SK-N-SH treated with all-trans-retinoic acid at 6 μM for 48 hours (cell line): ENCODE measurements around the gene RPS6KA4.
A peak's percentile ranks its signal among the peaks of the same experiment; 100 is the strongest.

ENCODE experiments used
- ATAC-seq: fragments of 200-7000 bp; cut with Tn5 transposase; 3 replicates; pipeline ENCODE4 v1.9.1; 2020; ENCODE audit warnings: mild to moderate bottlenecking, moderate library complexity
- BACH2 ChIP-seq: fragments of 250-450 bp; sonication (Bioruptor Pico); IDR thresholded peaks from 2 replicates; pipeline ENCODE4 v1.9.0; 2021; ENCODE audit warnings: mild to moderate bottlenecking, borderline replicate concordance
- CREB5 ChIP-seq: fragments of 250-450 bp; sonication (Bioruptor Pico); IDR thresholded peaks from 2 replicates; pipeline ENCODE4 v1.5.1; 2020; ENCODE audit warnings: low read depth, mild to moderate bottlenecking, moderate library complexity
- CSDC2 ChIP-seq: fragments of 250-450 bp; sonication (Bioruptor Pico); IDR thresholded peaks from 2 replicates; pipeline ENCODE4 v1.5.0; 2020; ENCODE audit warnings: mild to moderate bottlenecking, moderate library complexity
- CSRNP3 ChIP-seq: fragments of 250-450 bp; sonication (Bioruptor Pico); IDR thresholded peaks from 2 replicates; pipeline ENCODE4 v1.5.1; 2021; ENCODE audit warnings: mild to moderate bottlenecking, moderate library complexity
- ESRRG ChIP-seq: fragments of 250-450 bp; sonication (Bioruptor Pico); IDR thresholded peaks from 2 replicates; pipeline ENCODE4 v1.6.1; 2021; ENCODE audit warnings: mild to moderate bottlenecking
- GLIS3 ChIP-seq: fragments of 250-450 bp; sonication (Bioruptor Pico); IDR thresholded peaks from 2 replicates; pipeline ENCODE4 v1.5.0; 2020; ENCODE audit warnings: mild to moderate bottlenecking, moderate library complexity
- ISL1 ChIP-seq: fragments of 250-450 bp; sonication (Bioruptor Pico); IDR thresholded peaks from 2 replicates; pipeline ENCODE4 v2.1.2; 2022; ENCODE audit warnings: mild to moderate bottlenecking, moderate library complexity
- OSR1 ChIP-seq: fragments of 250-450 bp; sonication (Bioruptor Pico); IDR thresholded peaks from 2 replicates; pipeline ENCODE4 v1.8.0; 2022; ENCODE audit warnings: moderate library complexity, mild to moderate bottlenecking, inconsistent platforms
- PATZ1 ChIP-seq: fragments of 250-450 bp; sonication (Bioruptor Pico); IDR thresholded peaks from 2 replicates; pipeline ENCODE4 v1.8.0; 2020; ENCODE audit warnings: mild to moderate bottlenecking, moderate library complexity, borderline replicate concordance
- PPARA ChIP-seq: fragments of 250-450 bp; sonication (Bioruptor Pico); IDR thresholded peaks from 2 replicates; pipeline ENCODE4 v1.5.0; 2020; ENCODE audit warnings: mild to moderate bottlenecking, borderline replicate concordance
- RARB ChIP-seq: fragments of 250-450 bp; sonication (Bioruptor Pico); IDR thresholded peaks from 2 replicates; pipeline ENCODE4 v1.8.0; 2021; ENCODE audit warnings: mild to moderate bottlenecking, moderate library complexity
- SNAI2 ChIP-seq: fragments of 250-450 bp; sonication (Bioruptor Pico); IDR thresholded peaks from 2 replicates; pipeline ENCODE4 v1.5.0; 2020; ENCODE audit warnings: mild to moderate bottlenecking, moderate library complexity
- TCF4 ChIP-seq: fragments of 250-450 bp; sonication (Bioruptor Pico); IDR thresholded peaks from 2 replicates; pipeline ENCODE4 v1.8.0; 2021; ENCODE audit warnings: mild to moderate bottlenecking, moderate library complexity, borderline replicate concordance
- TOX ChIP-seq: fragments of 250-450 bp; sonication (Bioruptor Pico); IDR thresholded peaks from 2 replicates; pipeline ENCODE4 v1.8.0; 2021; ENCODE audit warnings: mild to moderate bottlenecking, moderate library complexity, borderline replicate concordance
- TSHZ2 ChIP-seq: fragments of 250-450 bp; sonication (Bioruptor Pico); IDR thresholded peaks from 2 replicates; pipeline ENCODE4 v1.5.0; 2020; ENCODE audit warnings: mild to moderate bottlenecking, moderate library complexity
- ZC3H10 ChIP-seq: fragments of 250-450 bp; sonication (Bioruptor Pico); IDR thresholded peaks from 2 replicates; pipeline ENCODE4 v1.5.1; 2021; ENCODE audit warnings: mild to moderate bottlenecking, moderate library complexity
- ZFP3 ChIP-seq: fragments of 250-450 bp; sonication (Bioruptor Pico); IDR thresholded peaks from 2 replicates; pipeline ENCODE4 v1.5.0; 2020; ENCODE audit warnings: mild to moderate bottlenecking, moderate library complexity
- ZFP30 ChIP-seq: fragments of 450-650 bp; formaldehyde crosslinking; IDR thresholded peaks from 2 replicates; pipeline ENCODE4 v1.5.0; 2022; ENCODE audit warnings: mild to moderate bottlenecking, moderate library complexity
- ZNF565 ChIP-seq: fragments of 450-650 bp; formaldehyde crosslinking; conservative IDR thresholded peaks from 2 replicates; pipeline ENCODE4 v1.5.0; 2020; ENCODE audit warnings: low read depth, mild to moderate bottlenecking, moderate library complexity
- ZNF70 ChIP-seq: fragments of 450-650 bp; formaldehyde crosslinking; IDR thresholded peaks from 2 replicates; pipeline ENCODE4 v1.5.0; 2020; ENCODE audit warnings: mild to moderate bottlenecking, moderate library complexity
- ZNF8 ChIP-seq: fragments of 450-650 bp; formaldehyde crosslinking; IDR thresholded peaks from 2 replicates; pipeline ENCODE4 v1.5.0; 2020; ENCODE audit warnings: mild to moderate bottlenecking, moderate library complexity

RPS6KA4 gene

GRCh38 chr11:64356498-64357411 lies 2.2 kb upstream of the RPS6KA4 start:
- no peak for TF ChIP-seq ZNF565 (CRISPR knock-in tag)
- TF ChIP-seq ZNF70 (CRISPR knock-in tag): no peak
- TF ChIP-seq RARB (CRISPR knock-in tag): no peak
- no peak for TF ChIP-seq CSDC2 (CRISPR knock-in tag)
- TF ChIP-seq TOX: no peak
- no peak for TF ChIP-seq ZNF8 (CRISPR knock-in tag)
- ATAC-seq: peak; percentile 23; the same call in 1 of the 3 replicates

- no peak for ATAC-seq
- no peak for TF ChIP-seq RARB (CRISPR knock-in tag)
- no peak for TF ChIP-seq TSHZ2 (CRISPR knock-in tag)
- TF ChIP-seq TCF4 (CRISPR knock-in tag): no peak
- TF ChIP-seq ZC3H10 (CRISPR knock-in tag): no peak
- TF ChIP-seq PPARA: no peak
- TF ChIP-seq PATZ1 (CRISPR knock-in tag): no peak
- TF ChIP-seq ZNF565 (CRISPR knock-in tag): no peak
- TF ChIP-seq TOX: no peak
- no peak for TF ChIP-seq ISL1 (CRISPR knock-in tag)
- no peak for TF ChIP-seq GLIS3
These were observed 1.5 kb upstream of the RPS6KA4 start for GRCh38 chr11:64357446-64357845.

- peak; percentile 21 for ATAC-seq
- TF ChIP-seq GLIS3: no peak
- TF ChIP-seq, all 23 proteins: peak for 0
These were observed 942 bp upstream of the RPS6KA4 start for GRCh38 chr11:64357904-64358535.

- ATAC-seq: peak; percentile 17
- TF ChIP-seq TOX (no peak), CREB5 (CRISPR knock-in tag) (no peak), OSR1 (CRISPR knock-in tag) (no peak), SNAI2 (CRISPR knock-in tag) (no peak), ZFP30 (CRISPR knock-in tag) (no peak), ZNF565 (CRISPR knock-in tag) (no peak), CSDC2 (CRISPR knock-in tag) (no peak), ZNF70 (CRISPR knock-in tag) (no peak), ISL1 (CRISPR knock-in tag) (no peak), ZC3H10 (CRISPR knock-in tag) (no peak), ZNF8 (CRISPR knock-in tag) (no peak), BACH2 (CRISPR knock-in tag) (no peak), TCF4 (CRISPR knock-in tag) (no peak), ESRRG (no peak), PATZ1 (CRISPR knock-in tag) (no peak), GLIS3 (no peak), RARB (CRISPR knock-in tag) (no peak), TSHZ2 (CRISPR knock-in tag) (no peak), ZFP3 (CRISPR knock-in tag) (no peak), CSRNP3 (CRISPR knock-in tag) (no peak)
- TF ChIP-seq, all 23 proteins: peak for 0
These were observed 441 bp upstream of the RPS6KA4 start for GRCh38 chr11:64358536-64358906.
